Astrocyte (in vitro differentiated cells and primary cell): ENCODE results near the gene CPSF4. TPM values are rescaled to one million over a fixed set of nuclear protein-coding genes. Genes with fewer than 3 reads are reported as not detected.

Experiments used
- DNase-seq: peaks from one replicate; pipeline ENCODE4 v3.0.0-alpha.2; 2010; ENCODE audit warnings: low read depth
- FAIRE-seq: peaks from 2 replicates; lab custom pipeline; 2011; peaks lifted over from hg19 to GRCh38; lab: Jason Lieb, UNC
- H2AFZ ChIP-seq: 2 replicates; pipeline ENCODE4 v1.6.0; 2012; ENCODE audit warnings: low read depth, low read length, inconsistent platforms
- H3K27ac ChIP-seq: 2 replicates; pipeline ENCODE4 v1.5.1; 2011; ENCODE audit warnings: low read depth, low read length, inconsistent platforms
- H3K27me3 ChIP-seq: 2 replicates; pipeline ENCODE4 v1.6.0; 2011; ENCODE audit warnings: low read length, inconsistent platforms; ENCODE audit not compliant: insufficient read depth
- H3K36me3 ChIP-seq: 2 replicates; pipeline ENCODE4 v1.5.1; 2011; ENCODE audit warnings: low read length, inconsistent platforms; ENCODE audit not compliant: insufficient read depth
- H3K4me1 ChIP-seq: 2 replicates; pipeline ENCODE4 v1.5.1; 2011; ENCODE audit warnings: low read length, inconsistent platforms; ENCODE audit not compliant: insufficient read depth
- H3K4me2 ChIP-seq: 2 replicates; pipeline ENCODE4 v1.6.0; 2012; ENCODE audit warnings: low read length, inconsistent platforms
- H3K4me3 ChIP-seq: 2 replicates; pipeline ENCODE4 v1.5.1; 2011; ENCODE audit warnings: low read depth, mild to moderate bottlenecking, low read length, inconsistent platforms; ENCODE audit not compliant: insufficient read depth
- H3K79me2 ChIP-seq: 2 replicates; pipeline ENCODE4 v1.6.0; 2012; ENCODE audit warnings: mild to moderate bottlenecking, low read length, inconsistent platforms; ENCODE audit not compliant: insufficient read depth
- H3K9ac ChIP-seq: 2 replicates; pipeline ENCODE4 v1.6.0; 2012; ENCODE audit warnings: mild to moderate bottlenecking, low read length, inconsistent platforms
- H3K9me3 ChIP-seq: 2 replicates; pipeline ENCODE4 v1.5.1; 2012; ENCODE audit warnings: low read depth, mild to moderate bottlenecking, low read length, inconsistent platforms; ENCODE audit not compliant: insufficient read depth
- H4K20me1 ChIP-seq: 2 replicates; pipeline ENCODE4 v1.6.0; 2012; ENCODE audit warnings: low read length, inconsistent platforms; ENCODE audit not compliant: insufficient read depth
- H3K27ac Mint-ChIP-seq: one replicate; pipeline ENCODE4 v1.8.0; 2021; ENCODE audit warnings: mild to moderate bottlenecking, mixed read lengths; ENCODE audit not compliant: unreplicated experiment
- H3K27me3 Mint-ChIP-seq: one replicate; pipeline ENCODE4 v1.8.0; 2021; ENCODE audit warnings: low read depth, mixed read lengths; ENCODE audit not compliant: unreplicated experiment
- H3K36me3 Mint-ChIP-seq: one replicate; pipeline ENCODE4 v1.8.0; 2021; ENCODE audit warnings: low read depth, mixed read lengths; ENCODE audit not compliant: unreplicated experiment
- H3K4me1 Mint-ChIP-seq: one replicate; pipeline ENCODE4 v1.8.0; 2021; ENCODE audit warnings: low read depth, mixed read lengths; ENCODE audit not compliant: unreplicated experiment
- H3K4me3 Mint-ChIP-seq: one replicate; pipeline ENCODE4 v1.8.0; 2021; ENCODE audit warnings: mild to moderate bottlenecking, moderate library complexity, mixed read lengths; ENCODE audit not compliant: unreplicated experiment
- H3K9me3 Mint-ChIP-seq: one replicate; pipeline ENCODE4 v1.8.0; 2021; ENCODE audit warnings: mild to moderate bottlenecking, mixed read lengths; ENCODE audit not compliant: unreplicated experiment
- EZH2 ChIP-seq: IDR thresholded peaks from 2 replicates; pipeline ENCODE4 v1.6.1; 2012; ENCODE audit warnings: mild to moderate bottlenecking, low read length, inconsistent platforms; ENCODE audit not compliant: insufficient read depth
- total RNA-seq: library from RNA; stranded (reverse); gene quantifications from 2 replicates; pipeline ENCODE4 v1.2.1, GENCODE V29; 2021
- TF ChIP-seq, protein P1 (sequence below): IDR thresholded peaks from 2 replicates; pipeline ENCODE4 v1.5.1; 2011; ENCODE audit warnings: low read depth, mild to moderate bottlenecking, inconsistent platforms, low read length, moderate library complexity; ENCODE audit not compliant: insufficient read depth

CPSF4 gene
- total RNA-seq, 1 donor from 2014 or later, result 46.8 TPM

DNA sequence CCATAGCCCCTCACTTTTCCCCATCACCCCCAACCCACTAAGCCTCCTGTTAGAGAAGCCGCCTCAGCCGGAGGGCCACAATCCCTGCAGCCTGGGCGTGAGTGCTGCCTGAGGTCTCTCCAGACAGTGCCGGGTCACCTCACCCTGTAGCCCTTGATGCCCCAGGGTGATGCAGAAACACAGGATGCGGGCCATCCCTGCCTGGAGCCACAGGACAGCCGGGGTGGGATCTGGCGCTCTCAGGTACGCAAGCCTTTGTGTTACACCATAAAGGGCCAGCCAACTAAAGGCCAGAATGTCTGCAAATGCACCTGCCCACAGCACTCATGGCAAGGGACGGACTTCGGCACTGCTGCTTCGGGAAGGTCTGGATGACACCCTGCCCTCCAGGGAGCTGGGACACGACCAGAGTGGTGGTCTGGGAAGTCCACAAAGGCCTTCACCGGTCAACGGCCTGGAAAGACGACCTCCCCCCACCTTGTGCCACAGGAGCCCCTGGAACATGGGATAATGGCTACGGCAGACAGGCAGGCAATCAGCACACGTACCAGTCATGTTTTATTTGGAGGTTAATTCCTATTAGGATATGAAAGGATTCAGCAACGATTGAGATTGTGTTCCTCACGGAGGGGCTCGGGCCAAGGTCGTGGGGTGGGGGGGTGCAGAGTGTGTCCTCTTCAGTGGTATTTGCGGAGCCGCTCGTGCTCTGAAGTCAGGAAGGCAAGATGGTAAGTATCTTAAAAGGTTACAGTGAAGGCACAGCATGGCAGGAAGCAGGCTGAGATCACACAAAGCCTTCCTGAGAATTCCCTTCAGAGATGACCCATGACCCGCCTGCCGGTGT, 19.1 kb downstream of the CPSF4 start:
- Histone ChIP-seq H4K20me1 (peaks cover 73% of the 10 kb centered on the region), H3K79me2 (peaks cover 89% of the 10 kb centered on the region), H3K4me2 (no peak overlapping the region), H3K27me3 (no peaks in the 10 kb centered on the region), H3K27ac (no peak overlapping the region), H3K4me1 (no peaks in the 10 kb centered on the region), H3K9me3 (no peaks in the 10 kb centered on the region), H3K9ac (no peak overlapping the region), H3K36me3 (peaks cover 32% of the 10 kb centered on the region), H2AFZ (no peak overlapping the region), H3K4me3 (no peak overlapping the region)
- Mint-ChIP-seq H3K36me3 (peaks cover 24% of the 10 kb centered on the region), H3K4me3 (no peak overlapping the region), H3K27me3 (no peaks in the 10 kb centered on the region), H3K9me3 (no peaks in the 10 kb centered on the region), H3K4me1 (peaks cover 7% of the 10 kb centered on the region), H3K27ac (no peak overlapping the region)
- FAIRE-seq (no peak), DNase-seq (no peak)
- TF ChIP-seq, protein P1, sequence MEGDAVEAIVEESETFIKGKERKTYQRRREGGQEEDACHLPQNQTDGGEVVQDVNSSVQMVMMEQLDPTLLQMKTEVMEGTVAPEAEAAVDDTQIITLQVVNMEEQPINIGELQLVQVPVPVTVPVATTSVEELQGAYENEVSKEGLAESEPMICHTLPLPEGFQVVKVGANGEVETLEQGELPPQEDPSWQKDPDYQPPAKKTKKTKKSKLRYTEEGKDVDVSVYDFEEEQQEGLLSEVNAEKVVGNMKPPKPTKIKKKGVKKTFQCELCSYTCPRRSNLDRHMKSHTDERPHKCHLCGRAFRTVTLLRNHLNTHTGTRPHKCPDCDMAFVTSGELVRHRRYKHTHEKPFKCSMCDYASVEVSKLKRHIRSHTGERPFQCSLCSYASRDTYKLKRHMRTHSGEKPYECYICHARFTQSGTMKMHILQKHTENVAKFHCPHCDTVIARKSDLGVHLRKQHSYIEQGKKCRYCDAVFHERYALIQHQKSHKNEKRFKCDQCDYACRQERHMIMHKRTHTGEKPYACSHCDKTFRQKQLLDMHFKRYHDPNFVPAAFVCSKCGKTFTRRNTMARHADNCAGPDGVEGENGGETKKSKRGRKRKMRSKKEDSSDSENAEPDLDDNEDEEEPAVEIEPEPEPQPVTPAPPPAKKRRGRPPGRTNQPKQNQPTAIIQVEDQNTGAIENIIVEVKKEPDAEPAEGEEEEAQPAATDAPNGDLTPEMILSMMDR, result no peak
- no peak for TF ChIP-seq EZH2

GRCh38 chr7:99459087-99459486, 20.3 kb downstream of the CPSF4 start:
- DNase-seq, result no peak
- FAIRE-seq, result no peak
- Mint-ChIP-seq H3K4me3 (no peak overlapping the region), H3K27ac (no peak overlapping the region), H3K36me3 (peaks cover 22% of the 10 kb centered on the region), H3K9me3 (no peaks in the 10 kb centered on the region), H3K27me3 (no peaks in the 10 kb centered on the region), H3K4me1 (peaks cover 7% of the 10 kb centered on the region)
- H3K27ac ChIP-seq, result no peak overlapping the region
- TF ChIP-seq, protein P1, result peak; percentile 27
- TF ChIP-seq EZH2, result no peak
- peaks cover 80% of the 10 kb centered on the region for H4K20me1 ChIP-seq
- no peak overlapping the region for H2AFZ ChIP-seq
- no peaks in the 10 kb centered on the region for H3K4me1 ChIP-seq
- H3K9ac ChIP-seq, result no peak overlapping the region
- no peak overlapping the region for H3K4me2 ChIP-seq
- H3K4me3 ChIP-seq, result no peak overlapping the region
- no peaks in the 10 kb centered on the region for H3K9me3 ChIP-seq
- H3K36me3 ChIP-seq, result peaks cover 38% of the 10 kb centered on the region
- H3K79me2 ChIP-seq, result peaks cover 99% of the 10 kb centered on the region
- no peaks in the 10 kb centered on the region for H3K27me3 ChIP-seq

GRCh38 chr7:99460651-99461050, 21.9 kb downstream of the CPSF4 start:
- Mint-ChIP-seq H3K36me3 (peaks cover 18% of the 10 kb centered on the region), H3K9me3 (no peaks in the 10 kb centered on the region), H3K27me3 (no peaks in the 10 kb centered on the region), H3K4me1 (peaks cover 9% of the 10 kb centered on the region), H3K27ac (peak overlapping the region; percentile 30), H3K4me3 (peak overlapping the region; percentile 69)
- H3K36me3 ChIP-seq, result peaks cover 39% of the 10 kb centered on the region
- H2AFZ ChIP-seq, result no peak overlapping the region
- no peak overlapping the region for H3K4me2 ChIP-seq
- TF ChIP-seq, protein P1, result no peak
- TF ChIP-seq EZH2, result no peak
- H3K79me2 ChIP-seq, result peaks cover 98% of the 10 kb centered on the region
- no peak overlapping the region for H3K9ac ChIP-seq
- no peaks in the 10 kb centered on the region for H3K9me3 ChIP-seq
- H3K27ac ChIP-seq, result no peak overlapping the region
- peaks cover 72% of the 10 kb centered on the region for H4K20me1 ChIP-seq
- no peak for FAIRE-seq
- H3K27me3 ChIP-seq, result no peaks in the 10 kb centered on the region
- no peak overlapping the region for H3K4me3 ChIP-seq
- H3K4me1 ChIP-seq, result peaks cover 8% of the 10 kb centered on the region
- no peak for DNase-seq
